ENCODE measurements around the gene JPT2. TPM values are rescaled to one million over a fixed set of nuclear protein-coding genes. Genes with fewer than 3 reads are reported as not detected.

JPT2 gene
- total and polyA plus RNA-seq, 10 of the 15 experiments (the other 5 are each of a cell fraction or from before 2014, with no cell fraction given), result 11.7 to 78.4 (median 48.4) TPM

DNA sequence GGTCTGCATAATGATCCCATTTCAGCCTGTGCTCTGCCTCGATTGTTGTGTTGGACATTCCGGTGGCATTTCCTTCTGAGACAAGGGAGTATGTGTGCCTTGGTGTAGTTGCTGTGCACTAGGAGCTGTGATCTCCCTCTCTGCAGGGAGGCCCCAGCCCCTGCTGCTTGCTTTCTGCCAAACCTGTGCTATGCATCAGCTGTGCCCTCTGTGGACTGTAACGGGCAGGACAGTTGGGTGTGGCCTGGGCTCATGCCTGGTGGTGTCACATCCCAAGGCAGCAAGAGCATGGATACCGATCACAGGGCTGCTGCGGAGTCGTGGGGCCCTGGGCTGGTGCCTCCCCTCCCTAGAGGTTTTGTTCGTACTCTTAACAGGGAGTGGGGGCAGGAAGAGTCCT, 3.8 kb upstream of the JPT2 start (continued):
- TF ChIP-seq, protein P1, sequence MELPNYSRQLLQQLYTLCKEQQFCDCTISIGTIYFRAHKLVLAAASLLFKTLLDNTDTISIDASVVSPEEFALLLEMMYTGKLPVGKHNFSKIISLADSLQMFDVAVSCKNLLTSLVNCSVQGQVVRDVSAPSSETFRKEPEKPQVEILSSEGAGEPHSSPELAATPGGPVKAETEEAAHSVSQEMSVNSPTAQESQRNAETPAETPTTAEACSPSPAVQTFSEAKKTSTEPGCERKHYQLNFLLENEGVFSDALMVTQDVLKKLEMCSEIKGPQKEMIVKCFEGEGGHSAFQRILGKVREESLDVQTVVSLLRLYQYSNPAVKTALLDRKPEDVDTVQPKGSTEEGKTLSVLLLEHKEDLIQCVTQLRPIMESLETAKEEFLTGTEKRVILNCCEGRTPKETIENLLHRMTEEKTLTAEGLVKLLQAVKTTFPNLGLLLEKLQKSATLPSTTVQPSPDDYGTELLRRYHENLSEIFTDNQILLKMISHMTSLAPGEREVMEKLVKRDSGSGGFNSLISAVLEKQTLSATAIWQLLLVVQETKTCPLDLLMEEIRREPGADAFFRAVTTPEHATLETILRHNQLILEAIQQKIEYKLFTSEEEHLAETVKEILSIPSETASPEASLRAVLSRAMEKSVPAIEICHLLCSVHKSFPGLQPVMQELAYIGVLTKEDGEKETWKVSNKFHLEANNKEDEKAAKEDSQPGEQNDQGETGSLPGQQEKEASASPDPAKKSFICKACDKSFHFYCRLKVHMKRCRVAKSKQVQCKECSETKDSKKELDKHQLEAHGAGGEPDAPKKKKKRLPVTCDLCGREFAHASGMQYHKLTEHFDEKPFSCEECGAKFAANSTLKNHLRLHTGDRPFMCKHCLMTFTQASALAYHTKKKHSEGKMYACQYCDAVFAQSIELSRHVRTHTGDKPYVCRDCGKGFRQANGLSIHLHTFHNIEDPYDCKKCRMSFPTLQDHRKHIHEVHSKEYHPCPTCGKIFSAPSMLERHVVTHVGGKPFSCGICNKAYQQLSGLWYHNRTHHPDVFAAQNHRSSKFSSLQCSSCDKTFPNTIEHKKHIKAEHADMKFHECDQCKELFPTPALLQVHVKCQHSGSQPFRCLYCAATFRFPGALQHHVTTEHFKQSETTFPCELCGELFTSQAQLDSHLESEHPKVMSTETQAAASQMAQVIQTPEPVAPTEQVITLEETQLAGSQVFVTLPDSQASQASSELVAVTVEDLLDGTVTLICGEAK (IDR thresholded peaks at IDR 0.05; ENCODE audit: borderline replicate concordance), result no peak

DNA sequence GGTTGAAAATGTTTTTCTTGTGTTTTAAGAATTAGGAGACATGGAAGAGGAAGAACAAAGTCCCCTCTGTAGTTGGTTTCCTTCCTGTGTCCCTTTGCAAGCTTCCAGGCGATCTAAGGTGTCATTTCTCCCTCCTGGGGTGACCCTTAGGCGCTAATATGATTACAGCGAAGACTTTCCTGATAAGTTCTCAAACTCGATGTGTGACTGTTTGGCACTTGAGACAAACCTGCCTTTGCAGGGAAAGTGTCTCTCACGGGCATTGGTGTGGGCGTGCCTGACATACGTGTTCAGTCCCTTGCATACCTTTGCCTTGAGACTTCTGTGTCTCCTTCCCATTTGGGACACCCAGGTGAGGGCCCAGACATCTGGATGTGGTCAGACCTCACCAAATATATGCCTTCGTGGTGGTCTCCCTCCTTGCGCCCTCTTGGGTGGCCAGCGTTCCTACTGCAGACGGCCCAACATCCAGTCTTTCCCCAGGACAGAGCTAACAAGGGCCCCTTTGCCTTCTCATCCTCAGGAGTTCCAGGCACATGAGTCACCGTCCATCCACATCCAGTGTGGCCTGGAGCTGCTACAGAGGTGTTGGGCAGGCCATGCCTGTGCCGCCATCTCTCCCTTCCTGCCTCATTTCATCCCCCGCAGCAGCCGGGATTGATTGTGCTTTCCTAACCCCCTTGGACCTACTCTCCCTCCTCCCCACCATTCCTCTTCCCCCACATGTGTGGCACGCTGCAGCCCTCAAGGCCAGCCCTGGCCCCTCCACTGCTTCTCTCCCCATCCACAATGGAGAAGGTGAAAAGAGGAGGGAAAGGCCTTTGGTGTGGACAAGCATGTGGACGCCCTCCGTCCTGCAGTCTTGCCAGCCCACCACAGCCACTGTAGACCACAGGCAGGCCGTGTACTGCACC, 3.1 kb upstream of the JPT2 start:
- WGBS (ENCODE audit: insufficient coverage, insufficient replicate concordance, low lambda C conversion rate, missing lambda C conversion rate), result 86% methylated on average over 17 of the region's 19 CpGs
- DNase-seq (ENCODE audit: low read depth, low spot score) (no peak), ATAC-seq (no peak), FAIRE-seq (no peak)
- H3K27ac ChIP-seq (ENCODE audit: control insufficient read depth, insufficient read depth), result no peak overlapping the region
- in situ Hi-C loops (cut with MboI) (no loop called here), intact Hi-C loops (cut with micrococcal nuclease; ENCODE audit: unreplicated experiment) (loop anchor here (5.0 kb wide), 1 partner anchor 63 kb away; the partner anchor contains the start of genes CRAMP1 and IFT140)
- no TSS peak for BruUV-seq (replicated peaks)
- H4K20me1 ChIP-seq (ENCODE audit: control insufficient read depth, insufficient read depth), result no peaks in the 10 kb centered on the region
- no peak overlapping the region for H3K4me2 ChIP-seq (ENCODE audit: control insufficient read depth, insufficient read depth)
- peaks cover 17% of the 10 kb centered on the region for H3K79me2 ChIP-seq (ENCODE audit: control insufficient read depth, insufficient read depth, low read length)
- no peak overlapping the region for H3K4me3 ChIP-seq
- no peaks in the 10 kb centered on the region for H3K27me3 ChIP-seq (replicated peaks in 1 of 2; ENCODE audit: control insufficient read depth in 2 of 2, insufficient read depth in 2 of 2, low read length in 1 of 2)
- H3K9ac ChIP-seq (ENCODE audit: control insufficient read depth, insufficient read depth, low read length), result no peak overlapping the region
- H3K4me1 ChIP-seq (ENCODE audit: control insufficient read depth, insufficient read depth, low read length), result no peaks in the 10 kb centered on the region; the same call in 1 of the 2 replicates
- ChIA-PET SMC1A (ENCODE audit: uncharacterized antibody, unreplicated experiment) (no interaction called here), POLR2A (no interaction called here), RAD21 (ENCODE audit: unreplicated experiment) (no interaction called here), CTCF (no interaction called here)
- no peak for TF ChIP-seq HDGF (IDR thresholded peaks at IDR 0.05)
- TF ChIP-seq SREBF1 (IDR thresholded peaks at IDR 0.05; ENCODE audit: low read length), result no peak
- no peak for TF ChIP-seq RELB (IDR thresholded peaks at IDR 0.05; ENCODE audit: low read depth)
- TF ChIP-seq RUNX3 (IDR thresholded peaks at IDR 0.05; ENCODE audit: low read length), result no peak
- no peak for TF ChIP-seq SMAD1 (IDR thresholded peaks at IDR 0.05; ENCODE audit: low read depth, partially characterized antibody)
- no peak for TF ChIP-seq TARDBP (IDR thresholded peaks at IDR 0.05; ENCODE audit: borderline replicate concordance)
- no peak for TF ChIP-seq BCL11A (IDR thresholded peaks at IDR 0.05; ENCODE audit: low read depth, low read length)
- TF ChIP-seq CHD4 (IDR thresholded peaks at IDR 0.05), result no peak
- peaks cover 8 to 20% of the 10 kb centered on the region in 2 experiments; a peak in 3 of 4 replicates for H3K36me3 ChIP-seq (ENCODE audit: control insufficient read depth in 2 of 2, insufficient read depth in 2 of 2, low read length in 1 of 2)
- no peak overlapping the region for H2AFZ ChIP-seq (ENCODE audit: control insufficient read depth, low read depth, low read length)
- H3K9me3 ChIP-seq (replicated peaks; ENCODE audit: control insufficient read depth, insufficient read depth, low read length), result no peaks in the 10 kb centered on the region
